GM12872 (cell line): ENCODE data around the gene NAALADL2.

ENCODE experiments used
- TF ChIP-seq, protein P1 (sequence below): IDR thresholded peaks from 3 replicates; pipeline ENCODE4 v1.5.1; 2011; ENCODE audit warnings: low read depth, mild to moderate bottlenecking, low read length, moderate library complexity; ENCODE audit not compliant: insufficient read depth

NAALADL2 gene

DNA sequence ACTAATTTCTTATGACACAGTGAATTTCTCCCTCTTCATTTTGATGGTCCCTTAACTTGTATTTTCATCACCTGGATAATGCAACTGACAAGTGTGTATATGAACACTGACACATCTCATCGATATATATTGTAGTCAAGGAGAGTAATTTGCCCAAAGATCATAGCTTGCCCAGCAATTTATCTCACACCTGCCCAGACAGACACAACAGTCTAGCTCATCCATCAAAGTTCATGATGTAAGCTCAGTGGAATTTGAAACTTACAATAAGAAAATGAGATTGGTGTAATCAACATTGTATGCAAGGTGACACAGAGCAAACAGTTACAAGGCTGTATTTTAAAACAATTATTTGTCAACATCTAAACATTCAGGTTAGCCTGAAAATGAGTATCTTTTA lies 805.8 kb downstream of the NAALADL2 start:
- TF ChIP-seq, protein P1, sequence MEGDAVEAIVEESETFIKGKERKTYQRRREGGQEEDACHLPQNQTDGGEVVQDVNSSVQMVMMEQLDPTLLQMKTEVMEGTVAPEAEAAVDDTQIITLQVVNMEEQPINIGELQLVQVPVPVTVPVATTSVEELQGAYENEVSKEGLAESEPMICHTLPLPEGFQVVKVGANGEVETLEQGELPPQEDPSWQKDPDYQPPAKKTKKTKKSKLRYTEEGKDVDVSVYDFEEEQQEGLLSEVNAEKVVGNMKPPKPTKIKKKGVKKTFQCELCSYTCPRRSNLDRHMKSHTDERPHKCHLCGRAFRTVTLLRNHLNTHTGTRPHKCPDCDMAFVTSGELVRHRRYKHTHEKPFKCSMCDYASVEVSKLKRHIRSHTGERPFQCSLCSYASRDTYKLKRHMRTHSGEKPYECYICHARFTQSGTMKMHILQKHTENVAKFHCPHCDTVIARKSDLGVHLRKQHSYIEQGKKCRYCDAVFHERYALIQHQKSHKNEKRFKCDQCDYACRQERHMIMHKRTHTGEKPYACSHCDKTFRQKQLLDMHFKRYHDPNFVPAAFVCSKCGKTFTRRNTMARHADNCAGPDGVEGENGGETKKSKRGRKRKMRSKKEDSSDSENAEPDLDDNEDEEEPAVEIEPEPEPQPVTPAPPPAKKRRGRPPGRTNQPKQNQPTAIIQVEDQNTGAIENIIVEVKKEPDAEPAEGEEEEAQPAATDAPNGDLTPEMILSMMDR: no peak

DNA sequence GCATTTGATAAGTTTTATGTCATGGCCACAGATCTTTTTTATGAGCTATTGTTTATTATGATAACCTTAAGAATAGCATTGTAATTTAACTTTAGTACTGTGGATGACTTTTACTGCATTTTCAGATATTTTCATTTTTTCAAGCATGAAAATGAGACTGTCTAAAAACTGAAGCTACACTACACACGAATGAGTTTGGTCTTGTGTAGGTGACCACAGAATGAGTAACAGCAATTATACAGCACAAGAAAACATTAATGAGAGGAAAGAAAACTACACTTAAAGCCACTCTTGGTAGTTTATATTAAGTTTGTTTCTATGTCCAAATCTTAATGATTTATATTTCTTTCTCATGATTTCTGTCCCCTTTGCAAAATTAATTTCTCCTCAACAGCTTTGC lies 809.2 kb downstream of the NAALADL2 start:
- TF ChIP-seq, protein P1: no peak

DNA sequence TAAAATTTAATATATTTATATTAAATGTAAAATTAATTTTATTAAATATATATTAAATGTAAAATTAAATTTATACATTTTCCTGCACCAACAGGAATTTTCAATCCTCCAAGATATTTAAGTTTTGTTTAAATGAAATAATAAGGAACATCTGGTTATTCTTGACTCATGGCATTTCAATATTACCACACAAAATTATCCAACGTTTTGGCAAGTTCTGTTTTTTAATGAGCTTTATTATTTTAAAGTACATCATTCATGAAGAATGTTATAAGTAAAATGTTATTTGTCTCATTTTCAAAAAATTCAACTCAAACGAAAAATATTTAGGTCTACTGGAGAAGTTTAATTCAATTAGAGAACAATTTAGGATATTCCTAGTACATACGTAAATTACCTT lies 811.4 kb downstream of the NAALADL2 start:
- TF ChIP-seq, protein P1: no peak

DNA sequence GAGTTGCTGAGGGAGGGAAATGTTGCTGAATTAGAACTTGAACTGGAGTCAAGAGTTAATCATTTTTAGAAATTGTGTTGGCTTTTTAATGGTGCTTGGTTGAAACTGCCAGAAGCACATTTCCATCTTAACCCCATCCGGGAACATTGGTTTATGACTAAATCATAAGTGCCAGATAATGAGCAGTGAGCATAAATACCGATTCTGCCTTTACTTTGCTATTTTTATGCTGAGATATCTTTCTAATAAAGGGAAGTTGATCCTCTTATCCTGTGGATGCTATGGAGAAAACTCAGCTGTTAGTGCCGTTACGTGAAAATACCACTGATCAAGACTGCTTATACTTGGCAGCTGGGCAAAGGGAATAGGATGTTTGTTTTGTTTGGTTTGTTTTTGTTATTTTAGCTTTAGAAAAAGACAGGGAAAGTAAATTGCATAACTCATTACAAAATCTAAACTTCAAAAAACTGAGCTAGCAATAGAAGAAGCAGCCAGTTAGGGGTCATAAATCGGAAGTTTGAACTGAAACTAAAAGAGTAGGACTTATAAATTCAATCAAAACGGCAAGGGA lies 813.1 kb downstream of the NAALADL2 start:
- TF ChIP-seq, protein P1: no peak

DNA sequence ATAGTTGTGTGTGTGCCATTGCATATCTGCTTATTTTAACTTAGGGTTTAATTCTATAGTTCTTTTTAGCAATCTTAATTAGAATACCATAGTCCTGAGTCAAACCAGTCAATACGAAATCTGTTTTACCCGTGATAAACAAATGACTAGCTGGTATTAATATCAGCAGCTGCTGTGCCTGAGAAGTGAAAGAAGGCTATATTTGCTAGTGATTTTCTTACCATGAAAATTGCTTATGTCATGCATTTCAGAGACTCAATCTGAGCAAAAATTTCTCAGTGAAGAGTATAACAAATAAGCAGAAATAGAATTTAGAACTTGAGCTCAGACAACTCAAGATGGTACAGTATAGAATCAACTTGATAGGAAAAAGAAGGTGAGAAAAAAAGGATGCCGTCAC lies 820.4 kb downstream of the NAALADL2 start:
- TF ChIP-seq, protein P1: no peak

DNA sequence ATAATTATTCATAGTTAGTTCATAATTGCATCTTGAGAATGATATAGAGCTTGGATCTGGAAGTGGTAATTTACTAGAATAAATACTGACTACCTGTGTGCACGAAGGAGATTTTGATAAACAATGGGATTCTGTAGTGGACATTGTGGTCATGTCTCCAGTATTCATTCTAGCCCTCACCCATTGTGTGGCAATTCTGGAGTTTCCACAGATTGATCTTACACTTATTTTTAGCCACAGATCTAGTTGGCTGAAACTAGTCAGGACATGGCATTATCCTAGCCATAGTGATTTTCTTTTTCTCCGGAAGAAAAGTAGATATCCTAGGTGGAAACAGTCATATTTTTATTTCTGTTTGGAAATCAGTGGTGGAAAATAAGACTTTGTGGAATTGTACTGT lies 833.1 kb downstream of the NAALADL2 start:
- TF ChIP-seq, protein P1: no peak

DNA sequence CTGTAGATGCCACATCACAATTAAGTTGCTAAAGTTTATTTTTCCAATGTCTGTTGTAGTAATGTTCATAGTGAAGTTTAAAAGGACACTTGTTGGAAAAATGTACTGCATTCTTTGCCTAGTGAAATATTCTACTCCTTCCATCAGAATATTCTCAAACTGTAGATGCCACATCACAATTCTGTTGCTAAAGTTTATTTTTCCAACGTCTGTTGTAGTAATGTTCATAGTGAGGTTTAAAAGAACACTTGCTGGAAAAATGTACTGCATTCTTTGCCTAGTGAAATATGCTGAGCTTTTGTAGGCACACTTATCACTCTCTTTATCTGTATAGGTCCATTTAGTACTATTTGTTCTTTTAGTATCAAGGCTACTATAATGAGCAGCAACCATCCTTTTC lies 836.1 kb downstream of the NAALADL2 start:
- TF ChIP-seq, protein P1: no peak
